GM12874 (cell line): ENCODE results near the gene PNPLA2.

Source experiments
- TF ChIP-seq, protein P1 (sequence below): IDR thresholded peaks from 2 replicates; pipeline ENCODE4 v1.5.1; 2011; ENCODE audit warnings: low read depth, mild to moderate bottlenecking, control low read depth, low read length, moderate library complexity; ENCODE audit not compliant: insufficient read depth

Gene PNPLA2

DNA sequence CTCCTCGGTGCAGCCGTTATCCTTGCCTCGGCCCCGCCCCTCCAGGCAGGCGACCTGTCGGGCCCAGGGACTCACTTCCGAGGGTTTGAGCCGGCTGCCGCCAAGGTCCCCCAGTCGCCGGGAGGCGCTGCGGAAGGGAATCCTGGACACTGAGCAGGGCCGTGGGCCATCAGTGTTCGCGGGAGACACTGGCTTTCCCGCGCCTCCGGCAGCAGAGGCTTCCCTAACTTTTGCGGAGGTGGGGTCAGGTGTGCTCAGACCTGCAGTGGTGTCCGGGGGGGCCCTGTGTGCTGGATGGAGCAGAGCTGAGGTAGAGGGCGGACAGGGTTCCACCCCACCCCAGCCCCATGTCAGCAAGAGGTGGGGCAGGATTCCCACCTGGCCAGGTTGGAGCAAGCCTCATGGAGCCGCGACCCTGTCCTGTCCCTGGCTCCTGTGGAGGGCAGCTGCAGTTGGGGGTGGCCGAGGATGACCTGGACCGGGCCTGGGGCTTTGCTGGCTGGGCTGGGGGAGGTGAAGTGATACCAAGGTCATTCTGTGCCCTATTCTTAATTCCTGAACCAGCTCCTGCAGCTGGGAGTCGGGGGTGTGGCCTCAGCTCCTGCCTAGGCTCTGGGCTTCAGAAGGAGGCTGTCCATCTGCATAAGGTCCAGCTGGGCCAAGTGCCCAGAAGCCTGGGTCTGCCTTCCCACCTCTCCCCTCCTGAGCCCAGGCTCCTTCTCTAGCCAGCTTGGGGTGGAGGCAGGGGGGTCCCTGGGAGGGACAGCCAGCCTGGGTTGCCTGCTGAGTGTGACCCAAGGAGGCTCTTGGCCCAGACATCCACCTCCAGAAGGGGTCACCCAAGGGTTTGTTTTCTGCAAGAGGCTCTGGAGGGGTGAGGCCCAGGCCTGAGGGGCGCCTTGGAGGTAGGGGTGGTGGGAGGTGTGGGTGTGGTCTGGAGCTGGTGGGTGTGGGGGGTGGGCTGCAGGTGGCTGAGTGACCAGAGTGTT is 32.4 kb downstream of the PNPLA2 start:
- TF ChIP-seq, protein P1, sequence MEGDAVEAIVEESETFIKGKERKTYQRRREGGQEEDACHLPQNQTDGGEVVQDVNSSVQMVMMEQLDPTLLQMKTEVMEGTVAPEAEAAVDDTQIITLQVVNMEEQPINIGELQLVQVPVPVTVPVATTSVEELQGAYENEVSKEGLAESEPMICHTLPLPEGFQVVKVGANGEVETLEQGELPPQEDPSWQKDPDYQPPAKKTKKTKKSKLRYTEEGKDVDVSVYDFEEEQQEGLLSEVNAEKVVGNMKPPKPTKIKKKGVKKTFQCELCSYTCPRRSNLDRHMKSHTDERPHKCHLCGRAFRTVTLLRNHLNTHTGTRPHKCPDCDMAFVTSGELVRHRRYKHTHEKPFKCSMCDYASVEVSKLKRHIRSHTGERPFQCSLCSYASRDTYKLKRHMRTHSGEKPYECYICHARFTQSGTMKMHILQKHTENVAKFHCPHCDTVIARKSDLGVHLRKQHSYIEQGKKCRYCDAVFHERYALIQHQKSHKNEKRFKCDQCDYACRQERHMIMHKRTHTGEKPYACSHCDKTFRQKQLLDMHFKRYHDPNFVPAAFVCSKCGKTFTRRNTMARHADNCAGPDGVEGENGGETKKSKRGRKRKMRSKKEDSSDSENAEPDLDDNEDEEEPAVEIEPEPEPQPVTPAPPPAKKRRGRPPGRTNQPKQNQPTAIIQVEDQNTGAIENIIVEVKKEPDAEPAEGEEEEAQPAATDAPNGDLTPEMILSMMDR = 0 out of 2 replicates have a peak, but pooled peaks have one; percentile 26

GRCh38 chr11:852762-853161 is 34.0 kb downstream of the PNPLA2 start:
- TF ChIP-seq, protein P1 = no peak

GRCh38 chr11:853682-854448 is 35.2 kb downstream of the PNPLA2 start:
- TF ChIP-seq, protein P1 = no peak

GRCh38 chr11:854601-855329 is 36.1 kb downstream of the PNPLA2 start:
- TF ChIP-seq, protein P1 = no peak

GRCh38 chr11:855330-855674 is 36.6 kb downstream of the PNPLA2 start:
- TF ChIP-seq, protein P1 = no peak

DNA sequence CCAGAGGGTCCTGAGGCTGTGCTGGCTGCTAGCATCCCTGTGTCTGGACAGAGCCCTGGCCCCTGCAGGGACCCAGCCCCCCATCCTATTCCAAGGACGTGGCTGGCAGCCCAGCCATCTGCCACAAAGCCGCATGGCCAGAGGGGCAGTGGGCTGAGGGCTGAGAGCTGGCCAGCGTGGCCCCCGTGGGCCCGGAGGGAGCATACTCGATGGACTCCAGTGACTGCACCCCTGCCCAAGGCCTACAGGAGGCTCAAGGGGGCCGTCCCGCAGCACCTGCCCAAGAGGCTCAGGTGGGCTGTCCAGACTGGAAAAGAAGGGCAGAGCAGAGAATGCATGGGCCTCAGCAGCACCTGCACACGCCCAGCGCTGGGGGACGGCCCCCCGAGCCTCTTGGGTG is 37.1 kb downstream of the PNPLA2 start:
- TF ChIP-seq, protein P1 = no peak

GRCh38 chr11:856397-856796 is 37.7 kb downstream of the PNPLA2 start:
- TF ChIP-seq, protein P1 = no peak
